NT2/D1 (cell line): ENCODE data around the gene COL23A1.

Experiments used
- SUZ12 ChIP-seq: IDR thresholded peaks from 2 replicates; pipeline ENCODE4 v1.6.1; 2011; ENCODE audit not compliant: insufficient read length, insufficient read depth; ENCODE audit errors: extremely low read depth
- YY1 ChIP-seq: IDR thresholded peaks from 2 replicates; pipeline ENCODE4 v1.6.1; 2011; ENCODE audit not compliant: insufficient read length, insufficient read depth
- ZNF274 ChIP-seq: IDR thresholded peaks from 2 replicates; pipeline ENCODE4 v1.6.1; 2011; ENCODE audit warnings: mild to moderate bottlenecking, low read depth, low read length

DNA sequence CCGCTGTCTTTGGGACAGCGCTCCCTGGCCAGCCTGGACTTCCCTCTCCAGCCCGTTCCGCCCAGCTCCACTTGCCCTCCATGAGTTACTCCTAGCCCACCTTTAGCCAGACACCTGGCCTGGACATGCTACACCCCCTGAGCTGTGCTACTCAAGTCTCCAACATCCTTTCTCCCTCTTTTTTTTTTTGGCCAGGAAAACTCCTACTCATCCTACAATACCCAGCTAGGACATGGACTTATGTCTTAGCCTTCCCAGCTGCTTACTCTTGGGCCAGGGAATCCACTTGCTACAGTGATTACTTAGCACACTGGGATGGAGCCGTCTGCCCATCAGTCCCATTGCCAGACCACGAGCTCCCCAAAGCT lies 264.9 kb downstream of the COL23A1 start:
- no peak for TF ChIP-seq ZNF274
- no peak for TF ChIP-seq YY1
- TF ChIP-seq SUZ12, result no peak
